HG03196 (cell line): Measurements from ENCODE around the gene SLC35A3.
A peak's percentile ranks its signal among the peaks of the same experiment; 100 is the strongest.

Experiments
- ATAC-seq: cut with Tn5 transposase; IDR thresholded peaks from one replicate; pipeline ENCODE4 v1.9.1; 2021; ENCODE audit not compliant: unreplicated experiment

Gene SLC35A3

GRCh38 chr1:100075773-100076172 is 106.0 kb downstream of the SLC35A3 start:
- ATAC-seq = peak; percentile 41

DNA sequence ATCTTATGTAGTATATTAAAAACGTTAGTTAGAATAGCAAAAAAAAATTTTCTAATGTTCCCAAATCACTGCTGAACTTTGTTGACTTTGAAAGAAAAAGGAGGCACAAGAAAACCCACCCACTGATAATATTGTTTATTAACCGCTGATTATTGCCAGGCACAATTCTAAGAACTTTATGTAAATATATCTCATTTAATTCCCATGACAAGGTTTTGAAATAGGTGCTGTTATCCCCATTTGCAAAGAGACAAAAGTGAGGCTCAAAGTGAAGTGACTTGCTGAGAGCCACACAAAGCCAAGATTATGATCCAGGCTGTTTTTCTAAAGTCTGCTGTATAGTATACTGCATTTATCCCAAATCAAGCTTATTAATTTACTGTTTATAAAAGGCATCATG is 106.5 kb downstream of the SLC35A3 start:
- ATAC-seq = no peak

DNA sequence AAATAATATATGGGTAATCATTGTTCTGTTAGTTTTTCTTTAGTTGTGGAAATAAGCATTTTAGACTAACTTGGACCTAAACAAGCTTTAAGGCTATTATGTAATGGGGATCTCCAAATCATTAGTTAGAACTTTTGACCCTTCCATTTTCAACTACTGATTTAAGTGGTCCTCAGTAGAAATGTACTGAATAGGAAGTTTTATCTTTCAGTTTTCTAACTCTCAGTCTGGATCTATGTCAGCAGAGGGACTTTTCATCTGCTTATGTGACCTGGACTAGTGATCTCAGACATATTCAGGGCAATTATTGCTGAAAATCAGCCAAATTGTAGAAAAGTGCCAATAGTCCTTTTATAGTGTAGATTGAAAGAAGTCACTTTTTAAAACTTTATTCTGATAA is 106.9 kb downstream of the SLC35A3 start:
- peak; percentile 79 for ATAC-seq

DNA sequence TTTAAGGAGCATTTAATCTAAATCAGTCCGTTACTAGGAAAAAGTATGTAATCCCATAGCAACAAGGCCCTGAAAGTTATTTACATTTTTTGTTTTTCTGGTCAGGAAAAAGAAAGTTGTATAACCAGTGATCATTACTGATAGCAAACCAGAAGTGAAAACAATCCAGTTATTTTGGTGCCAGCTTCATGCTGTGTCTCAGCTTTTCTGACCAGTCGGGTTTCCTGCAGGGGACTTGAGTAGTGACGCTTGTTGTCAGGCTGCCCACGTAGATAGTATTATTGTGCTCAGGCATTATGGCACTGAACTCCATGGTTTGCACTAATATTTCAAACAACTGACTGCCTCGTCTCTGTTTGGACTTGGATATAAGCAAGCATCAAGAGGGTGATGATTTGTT is 107.7 kb downstream of the SLC35A3 start:
- peak; percentile 40 for ATAC-seq

GRCh38 chr1:100080331-100080730 is 110.5 kb downstream of the SLC35A3 start:
- ATAC-seq = no peak
